K562 (cell line): ENCODE results near the gene CDK5R2. TPM values are rescaled to one million over a fixed set of nuclear protein-coding genes. Genes with fewer than 3 reads are reported as not detected.
A peak's percentile ranks its signal among the peaks of the same experiment; 100 is the strongest.

Source experiments
- BCOR ChIP-seq: fragments of 450-650 bp; IDR thresholded peaks from 2 replicates; pipeline ENCODE4 v1.6.1; 2016
- DEAF1 ChIP-seq: fragments of 450-650 bp; formaldehyde crosslinking; IDR thresholded peaks from 2 replicates; pipeline ENCODE4 v1.4.0; 2020; ENCODE audit warnings: mild to moderate bottlenecking, moderate library complexity
- GMEB1 ChIP-seq: fragments of 250-450 bp; sonication (Bioruptor Pico); IDR thresholded peaks from 2 replicates; pipeline ENCODE4 v1.4.0; 2020; ENCODE audit warnings: mild to moderate bottlenecking
- HDAC2 ChIP-seq: fragments of 450-650 bp; IDR thresholded peaks from 2 replicates; pipeline ENCODE4 v1.6.1; 2016; ENCODE audit warnings: mild to moderate bottlenecking
- L3MBTL2 ChIP-seq: fragments of 450-650 bp; IDR thresholded peaks from 2 replicates; pipeline ENCODE4 v1.6.1; 2016; ENCODE audit warnings: mild to moderate bottlenecking, moderate library complexity
- MYC ChIP-seq, 2 experiments: fragments of 250-450 bp in 1 of 2; sonication (Bioruptor Pico) in 1 of 2; IDR thresholded peaks; 2 replicates each; pipeline versions ENCODE4 v1.5.1 to v1.6.1; 2012 to 2021; ENCODE audit warnings: low read depth in 2 of 2, borderline replicate concordance in 1 of 2, improper control_type of control experiment in 1 of 2, low read length in 1 of 2, mild to moderate bottlenecking in 1 of 2, moderate library complexity in 1 of 2
- NBN ChIP-seq: fragments of 450-650 bp; IDR thresholded peaks from 2 replicates; pipeline ENCODE4 v1.6.1; 2016; ENCODE audit warnings: low read depth, mild to moderate bottlenecking
- POLR2A ChIP-seq: fragments of 450-650 bp; conservative IDR thresholded peaks from 2 replicates; pipeline ENCODE4 v1.6.1; 2016
- POLR2G ChIP-seq: fragments of 200-400 bp; formaldehyde crosslinking; IDR thresholded peaks from 2 replicates; pipeline ENCODE4 v1.6.1; 2017; ENCODE audit warnings: low read depth, mild to moderate bottlenecking, antibody characterized with exemption, low read length, moderate library complexity
- RB1 ChIP-seq: fragments of 450-650 bp; IDR thresholded peaks from 2 replicates; pipeline ENCODE4 v1.6.1; 2017; ENCODE audit warnings: low read depth, mild to moderate bottlenecking
- RBFOX2 ChIP-seq: fragments of 200-400 bp; formaldehyde crosslinking; IDR thresholded peaks from 2 replicates; pipeline ENCODE4 v1.6.1; 2017; ENCODE audit warnings: low read depth, mild to moderate bottlenecking, low read length, moderate library complexity
- TCF7L2 ChIP-seq: fragments of 150-350 bp; IDR thresholded peaks from 2 replicates; pipeline ENCODE4 v1.6.1; 2016; ENCODE audit warnings: low read depth, mild to moderate bottlenecking, low read length, moderate library complexity
- VEZF1 ChIP-seq: fragments of 200-800 bp; sonication (Bioruptor generic); IDR thresholded peaks from 2 replicates; pipeline ENCODE4 v1.6.1; 2017; ENCODE audit warnings: missing genetic modification characterization, missing compliant biosample characterization
- YY1 ChIP-seq, 3 experiments: IDR thresholded peaks; 2 replicates each; pipeline ENCODE4 v1.6.1; 2011; ENCODE audit warnings: low read length in 2 of 3, mild to moderate bottlenecking in 2 of 3, moderate library complexity in 2 of 3, borderline replicate concordance in 1 of 3, control low read depth in 1 of 3, low read depth in 1 of 3; ENCODE audit not compliant: insufficient read depth in 3 of 3, insufficient replicate concordance in 2 of 3, control insufficient read depth in 1 of 3, insufficient read length in 1 of 3; ENCODE audit errors: extremely low read depth in 1 of 3
- ZBTB2 ChIP-seq: fragments of 450-650 bp; IDR thresholded peaks from 2 replicates; pipeline ENCODE4 v1.6.1; 2016; ENCODE audit warnings: antibody characterized with exemption
- ZHX1 ChIP-seq: fragments of 150-350 bp; conservative IDR thresholded peaks from 2 replicates; pipeline ENCODE4 v1.6.1; 2014; ENCODE audit warnings: low read length
- ZNF57 ChIP-seq: fragments of 450-650 bp; formaldehyde crosslinking; IDR thresholded peaks from 2 replicates; pipeline ENCODE4 v1.4.0; 2020; ENCODE audit warnings: mild to moderate bottlenecking, moderate library complexity
- polyA plus RNA-seq, 8 experiments: library from polyadenylated mRNA; depleted of rRNA in 4 of 8; stranded (reverse) in 5 of 8; unstranded in 3 of 8; fragments of >200 nt; fragmentation: Nextera tagmentation in 2 of 8; fragmentation: Illumina TruSeq in 1 of 8; extraction: Ambion mirVana in 2 of 8; extraction: Trizol in 1 of 8; gene quantifications; 2 replicates each; pipeline versions ENCODE4 v1.2.1 to v1.2.3, GENCODE V29; 2011 to 2014; ENCODE audit warnings: inconsistent platforms in 1 of 8, missing spikeins in 1 of 8
- total RNA-seq, 7 experiments: library from RNA; depleted of rRNA in 6 of 7; stranded (reverse); fragments of >200 nt in 6 of 7; fragmentation: Illumina TruSeq in 2 of 7; extraction: Trizol in 2 of 7; gene quantifications; 2 replicates each; pipeline versions ENCODE4 v1.2.1 to v1.2.3, GENCODE V29; 2011 to 2021; ENCODE audit warnings: low replicate concordance in 1 of 7

CDK5R2 gene
- total and polyA plus RNA-seq, 9 of the 15 experiments (the other 6 are each of a cell fraction or from before 2014, with no cell fraction given), result 0.09 TPM; not detected in 8

- TF ChIP-seq ZHX1, result no peak
- TF ChIP-seq ZNF57 (CRISPR knock-in tag), result no peak
- 0 out of 2 replicates have a peak, but pooled peaks have one; percentile 13 for TF ChIP-seq BCOR
- TF ChIP-seq RBFOX2, result peak; percentile 69
- 0 out of 2 replicates have a peak, but pooled peaks have one; percentile 13 for TF ChIP-seq MYC (IDR thresholded peaks at IDR 0.05; ENCODE audit: low read depth, low read length)
- TF ChIP-seq MYC (CRISPR knock-in tag; IDR thresholded peaks at IDR 0.05; ENCODE audit: borderline replicate concordance, low read depth), result no peak
- peak; percentile 61; the same call in 1 of the 2 replicates for TF ChIP-seq RB1
- TF ChIP-seq POLR2G, result peak; percentile 80
- no peak for TF ChIP-seq HDAC2
- TF ChIP-seq NBN, result no peak
- TF ChIP-seq TCF7L2, result no peak
- no peak for TF ChIP-seq DEAF1
- TF ChIP-seq VEZF1 (CRISPR knock-in tag), result peak; percentile 97
- peak; percentile 44; the same call in 1 of the 2 replicates for TF ChIP-seq L3MBTL2
- TF ChIP-seq ZBTB2, result peak; percentile 72; the same call in 1 of the 2 replicates
- TF ChIP-seq POLR2A, result peak; percentile 64
- TF ChIP-seq YY1 (IDR thresholded peaks at IDR 0.05; ENCODE audit: borderline replicate concordance in 1 of 3, control insufficient read depth in 1 of 3, extremely low read depth in 1 of 3, insufficient read depth in 3 of 3, insufficient read length in 1 of 3, insufficient replicate concordance in 2 of 3, low read depth in 1 of 3, low read length in 2 of 3), result no peak
- TF ChIP-seq GMEB1 (CRISPR knock-in tag), result peak; percentile 50
Observed at GRCh38 chr2:218995972-218996711, 36.7 kb downstream of the CDK5R2 start (continued).
